K562 (cell line): Measurements from ENCODE around the gene LIF. TPM values are rescaled to one million over a fixed set of nuclear protein-coding genes. Genes with fewer than 3 reads are reported as not detected.
A peak's percentile ranks its signal among the peaks of the same experiment; 100 is the strongest.

ENCODE experiments used
- CBFA2T3 ChIP-seq: fragments of 450-650 bp; IDR thresholded peaks from 2 replicates; pipeline ENCODE4 v1.6.1; 2017
- GABPB2 ChIP-seq: fragments of 250-450 bp; sonication (Bioruptor Pico); conservative IDR thresholded peaks from 2 replicates; pipeline ENCODE4 v1.5.1; 2021; ENCODE audit warnings: mild to moderate bottlenecking
- GATAD2A ChIP-seq: fragments of 450-650 bp; IDR thresholded peaks from 2 replicates; pipeline ENCODE4 v1.6.1; 2017
- HDAC1 ChIP-seq, 2 experiments: fragments of 450-650 bp; IDR thresholded peaks; 2 replicates each; pipeline ENCODE4 v1.6.1; 2016 to 2017; ENCODE audit warnings: inconsistent platforms in 1 of 2, mild to moderate bottlenecking in 1 of 2, moderate library complexity in 1 of 2
- HDAC3 ChIP-seq: fragments of 450-650 bp; IDR thresholded peaks from 2 replicates; pipeline ENCODE4 v1.6.1; 2018; ENCODE audit warnings: borderline replicate concordance, mild to moderate bottlenecking, moderate library complexity; ENCODE audit not compliant: partially characterized antibody
- MGA ChIP-seq: fragments of 450-650 bp; IDR thresholded peaks from 2 replicates; pipeline ENCODE4 v1.6.1; 2016; ENCODE audit warnings: mild to moderate bottlenecking, moderate library complexity
- NRF1 ChIP-seq, 2 experiments: fragments of 450-650 bp; IDR thresholded peaks in 1 of 2; conservative IDR thresholded peaks in 1 of 2; 2 replicates each; pipeline ENCODE4 v1.6.1; 2014; ENCODE audit warnings: mild to moderate bottlenecking in 2 of 2
- PRPF4 ChIP-seq: fragments of 200-400 bp; formaldehyde crosslinking; IDR thresholded peaks from one replicate; pipeline ENCODE4 v1.6.1; 2017; ENCODE audit warnings: low read length, low read depth, mild to moderate bottlenecking; ENCODE audit not compliant: insufficient read depth, poor library complexity, severe bottlenecking
- ZBTB17 ChIP-seq: fragments of 450-650 bp; formaldehyde crosslinking; IDR thresholded peaks from 2 replicates; pipeline ENCODE4 v1.4.0; 2020; ENCODE audit warnings: mild to moderate bottlenecking
- ZNF224 ChIP-seq: sonication (generic); formaldehyde crosslinking; IDR thresholded peaks from 2 replicates; pipeline ENCODE4 v1.8.0; 2022; ENCODE audit warnings: mild to moderate bottlenecking, missing genetic modification reagents
- ZNF512 ChIP-seq: IDR thresholded peaks from 2 replicates; pipeline ENCODE4 v1.6.1; 2016; ENCODE audit warnings: missing genetic modification characterization, missing compliant biosample characterization
- polyA plus RNA-seq, 8 experiments: library from polyadenylated mRNA; depleted of rRNA in 4 of 8; stranded (reverse) in 5 of 8; unstranded in 3 of 8; fragments of >200 nt; fragmentation: Nextera tagmentation in 2 of 8; fragmentation: Illumina TruSeq in 1 of 8; extraction: Ambion mirVana in 2 of 8; extraction: Trizol in 1 of 8; gene quantifications; 2 replicates each; pipeline versions ENCODE4 v1.2.1 to v1.2.3, GENCODE V29; 2011 to 2014; ENCODE audit warnings: inconsistent platforms in 1 of 8, missing spikeins in 1 of 8
- total RNA-seq, 7 experiments: library from RNA; depleted of rRNA in 6 of 7; stranded (reverse); fragments of >200 nt in 6 of 7; fragmentation: Illumina TruSeq in 2 of 7; extraction: Trizol in 2 of 7; gene quantifications; 2 replicates each; pipeline versions ENCODE4 v1.2.1 to v1.2.3, GENCODE V29; 2011 to 2021; ENCODE audit warnings: low replicate concordance in 1 of 7

The LIF gene
- total and polyA plus RNA-seq, 9 of the 15 experiments (the other 6 are each of a cell fraction or from before 2014, with no cell fraction given) = 0.05 to 0.39 (median 0.18) TPM; not detected in 3

- TF ChIP-seq MGA = peak; percentile 50
- 0 out of 2 replicates have a peak, but pooled peaks have one; percentile 7 for TF ChIP-seq CBFA2T3
- no peak for TF ChIP-seq HDAC3
- peak; percentile 91 for TF ChIP-seq ZNF512 (tag)
- TF ChIP-seq GATAD2A = 0 out of 2 replicates have a peak, but pooled peaks have one; percentile 28
- no peak for TF ChIP-seq PRPF4
- TF ChIP-seq HDAC1 (IDR thresholded peaks at IDR 0.05) = peak in 1 of 2 experiments; percentile 30; a peak in 1 of 4 replicates
- TF ChIP-seq ZNF224 = no peak
- no peak for TF ChIP-seq ZBTB17 (CRISPR knock-in tag)
- TF ChIP-seq NRF1 (conservative IDR thresholded peaks at IDR 0.05 in 1 of 2, IDR thresholded peaks at IDR 0.05 in 1 of 2) = peak in 1 of 2 experiments; percentile 48; a peak in 2 of 4 replicates
- no peak for TF ChIP-seq GABPB2 (CRISPR knock-in tag)
Measured at GRCh38 chr22:30245985-30246813, at the start of gene LIF (continued).
